IPS DF 4.7 (cell line): ENCODE measurements around the gene MTTP.

ENCODE experiments used
- DNase-seq: peaks from one replicate; pipeline ENCODE4 v3.0.0-alpha.2; 2013; ENCODE audit warnings: low spot score; ENCODE audit errors: extremely low read depth

The MTTP gene

GRCh38 chr4:99593781-99594641, 19.4 kb downstream of the MTTP start:
- DNase-seq: no peak

- no peak for DNase-seq
These were observed 20.2 kb downstream of the MTTP start for GRCh38 chr4:99594818-99595217.

- DNase-seq: no peak
These were observed 32.1 kb downstream of the MTTP start for GRCh38 chr4:99606716-99607115.

- DNase-seq: no peak
These were observed 33.8 kb downstream of the MTTP start for GRCh38 chr4:99608417-99608816.

GRCh38 chr4:99610605-99611175, 36.1 kb downstream of the MTTP start:
- no peak for DNase-seq

GRCh38 chr4:99612281-99612680, 37.7 kb downstream of the MTTP start:
- no peak for DNase-seq

GRCh38 chr4:99612704-99613103, 38.1 kb downstream of the MTTP start:
- no peak for DNase-seq

- DNase-seq: no peak
These were observed 39.9 kb downstream of the MTTP start for GRCh38 chr4:99614491-99614890.

- DNase-seq: no peak
These were observed 40.7 kb downstream of the MTTP start for GRCh38 chr4:99615170-99615820.

GRCh38 chr4:99617374-99617773, 42.8 kb downstream of the MTTP start:
- DNase-seq: no peak

- DNase-seq: no peak
These were observed 47.7 kb downstream of the MTTP start for GRCh38 chr4:99622341-99622740.

GRCh38 chr4:99624141-99624719, 49.6 kb downstream of the MTTP start:
- no peak for DNase-seq

- DNase-seq: no peak
These were observed 50.7 kb downstream of the MTTP start for GRCh38 chr4:99625369-99625768.

- no peak for DNase-seq
These were observed 53.4 kb downstream of the MTTP start for GRCh38 chr4:99628040-99628439.

- no peak for DNase-seq
These were observed 55.4 kb downstream of the MTTP start for GRCh38 chr4:99629962-99630554.

- no peak for DNase-seq
These were observed 56.3 kb downstream of the MTTP start for GRCh38 chr4:99630857-99631360.

- DNase-seq: no peak
These were observed 59.1 kb downstream of the MTTP start for GRCh38 chr4:99633772-99634171.

- DNase-seq: no peak
These were observed 60.2 kb downstream of the MTTP start for GRCh38 chr4:99634742-99635360.

GRCh38 chr4:99635601-99636000, 61.0 kb downstream of the MTTP start:
- DNase-seq: no peak

- no peak for DNase-seq
These were observed 61.8 kb downstream of the MTTP start for GRCh38 chr4:99636422-99636821.

GRCh38 chr4:99637174-99637573, 62.5 kb downstream of the MTTP start:
- DNase-seq: no peak
